Activated T-helper 1 cell treated with Interleukin-2 at 50 U/mL for 16 hours (primary cell): ENCODE data around the gene LCP1.
"Not testable (repeated sequence)": the region's sequence is repeated elsewhere in the genome, so short reads cannot be mapped to it uniquely, and the experiment has no call there.

ENCODE experiments used
- DNase-seq: peaks from one replicate; pipeline ENCODE4 v3.0.0-alpha.2; 2020; ENCODE audit warnings: low read depth

Gene LCP1

GRCh38 chr13:46182491-46182877, 507 bp upstream of the LCP1 start:
- DNase-seq = no peak

DNA sequence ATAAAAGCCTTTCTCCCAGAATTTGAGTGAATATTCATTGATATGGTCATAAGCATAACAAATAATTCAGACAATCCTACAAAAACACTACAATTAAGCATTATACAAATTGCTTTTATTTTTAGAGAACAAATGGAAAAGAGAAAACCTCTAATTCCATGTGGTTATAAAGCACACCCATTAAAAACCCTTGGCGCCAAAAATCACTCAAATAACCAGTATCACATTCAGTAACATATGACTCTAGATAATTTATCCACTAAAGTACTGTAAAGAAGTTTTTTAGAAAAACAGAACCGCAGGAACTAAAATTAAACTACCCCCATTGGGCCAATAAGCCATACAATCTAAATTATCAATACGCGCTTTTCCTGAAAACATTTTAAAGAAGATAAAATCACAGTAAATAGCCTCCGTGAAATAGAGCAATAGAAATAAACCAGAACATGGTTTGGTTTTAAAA, 569 bp downstream of the LCP1 start:
- no peak for DNase-seq

DNA sequence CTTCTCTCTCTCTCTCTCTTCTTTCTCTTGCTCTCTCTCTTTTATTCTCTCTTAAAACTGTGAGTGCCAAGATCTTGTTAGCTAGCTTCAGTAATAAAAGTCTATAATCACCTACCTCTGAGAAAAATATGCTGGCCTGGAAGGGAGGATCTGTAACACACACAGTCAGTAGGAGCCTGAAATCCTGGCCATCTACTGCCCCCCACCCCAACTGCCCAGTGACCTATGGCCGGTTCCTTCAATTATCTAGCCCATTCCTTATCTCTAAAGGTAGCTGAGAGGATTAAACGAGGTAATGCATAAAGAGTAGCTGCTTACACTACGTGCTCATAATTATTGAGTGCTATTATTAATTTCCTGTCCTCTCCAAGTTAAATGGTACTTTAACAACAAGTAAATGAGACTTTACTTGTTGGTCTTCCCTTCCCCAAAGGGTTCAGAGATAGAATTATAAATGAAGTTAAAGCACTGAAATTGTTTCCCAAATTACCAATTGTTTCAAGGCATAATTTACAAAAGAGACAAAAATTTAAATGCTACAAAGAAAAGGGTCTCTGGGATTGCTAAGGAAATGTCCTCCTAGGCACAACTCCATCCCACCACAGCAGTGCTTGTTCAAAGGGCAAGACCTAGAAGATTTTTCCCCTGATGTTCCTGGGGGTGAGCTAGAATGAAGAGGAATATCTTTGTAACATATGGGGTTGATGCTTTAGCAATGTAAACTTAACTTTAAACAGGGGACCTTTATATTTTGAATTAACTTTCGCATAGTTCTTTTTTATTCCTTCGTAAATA, 1.8 kb downstream of the LCP1 start:
- no peak for DNase-seq

DNA sequence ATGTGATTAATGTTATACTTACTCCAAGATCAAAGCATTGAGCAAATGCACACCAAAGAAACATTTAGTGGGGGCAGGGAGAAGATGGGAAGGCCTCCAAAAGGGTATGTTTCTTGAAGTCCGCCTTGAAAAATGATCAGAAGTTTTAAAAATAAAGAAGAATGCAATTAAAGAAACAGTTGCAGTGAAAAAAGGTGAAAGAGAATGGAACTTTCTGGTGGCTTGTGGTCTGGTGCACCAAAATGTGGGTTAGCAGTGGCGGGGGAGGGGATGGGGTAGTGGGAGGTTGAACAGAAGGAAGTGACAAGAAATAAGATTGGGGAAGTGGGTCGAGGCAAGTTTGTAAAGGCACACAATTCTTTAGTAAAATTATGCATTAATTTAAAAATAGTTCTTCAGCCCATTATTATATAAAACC, 2.5 kb downstream of the LCP1 start:
- DNase-seq = peak; percentile 54

DNA sequence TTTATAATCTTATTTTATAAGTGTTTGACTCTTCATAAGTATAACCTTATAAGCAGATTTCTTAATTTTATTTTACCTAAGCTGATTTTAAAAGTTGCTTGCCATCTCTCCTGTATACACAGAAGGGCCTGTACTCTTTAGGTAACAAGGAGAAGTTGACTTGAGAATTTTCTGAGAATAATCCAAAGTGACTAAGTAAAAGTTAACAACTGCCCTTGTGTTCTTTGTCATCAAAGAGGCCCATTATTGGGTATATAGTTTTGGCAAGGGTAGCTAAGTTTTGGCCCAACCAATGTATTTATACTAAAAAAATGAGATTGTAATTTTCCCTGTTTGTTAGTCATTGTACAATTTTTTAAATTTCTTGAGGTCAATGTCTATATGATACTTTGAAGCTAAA, 3.2 kb downstream of the LCP1 start:
- no peak for DNase-seq

DNA sequence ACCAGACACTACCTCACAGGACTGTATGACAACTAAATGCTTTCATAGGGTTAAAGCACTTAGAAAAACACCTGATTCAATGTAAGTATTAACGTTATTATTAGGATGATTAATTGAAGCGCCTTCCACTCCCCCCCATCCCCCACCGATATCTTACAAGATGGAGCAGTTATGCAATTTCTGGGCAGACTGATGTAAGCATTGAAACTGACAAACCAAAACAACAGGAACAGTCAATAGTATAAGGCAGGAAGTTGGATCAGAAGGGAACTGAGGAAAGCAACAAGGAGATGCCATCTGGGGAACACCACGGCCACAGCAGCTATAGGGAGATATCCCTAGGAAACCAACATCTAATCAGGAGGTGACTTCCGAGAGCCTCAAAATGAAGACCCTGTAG, 3.8 kb downstream of the LCP1 start:
- DNase-seq = no peak

- no peak for DNase-seq
Observed at GRCh38 chr13:46176756-46177155, 5.2 kb downstream of the LCP1 start.

DNA sequence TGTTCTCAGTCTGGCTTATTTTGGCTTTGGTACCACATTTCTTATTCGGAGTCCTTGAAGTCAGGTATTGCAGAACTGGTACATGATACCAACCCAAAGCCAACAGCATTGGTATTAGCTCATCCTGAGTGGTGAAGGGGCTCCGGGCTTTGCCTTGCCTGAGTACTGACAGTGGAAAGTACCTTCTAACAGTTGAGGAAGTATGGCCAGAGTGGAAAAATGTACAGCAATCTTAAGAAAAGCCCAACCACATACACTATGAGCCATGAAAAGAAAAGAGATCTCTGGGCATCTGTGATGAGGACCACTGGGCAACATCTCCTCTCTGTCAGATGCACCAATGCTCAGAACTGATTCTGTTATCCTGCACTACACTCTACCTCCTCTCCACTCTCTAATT, 8.3 kb downstream of the LCP1 start:
- DNase-seq = no peak

- peak; percentile 53 for DNase-seq
Observed at GRCh38 chr13:46172531-46172991, 9.4 kb downstream of the LCP1 start.

GRCh38 chr13:46171739-46172138, 10.2 kb downstream of the LCP1 start:
- no peak for DNase-seq

DNA sequence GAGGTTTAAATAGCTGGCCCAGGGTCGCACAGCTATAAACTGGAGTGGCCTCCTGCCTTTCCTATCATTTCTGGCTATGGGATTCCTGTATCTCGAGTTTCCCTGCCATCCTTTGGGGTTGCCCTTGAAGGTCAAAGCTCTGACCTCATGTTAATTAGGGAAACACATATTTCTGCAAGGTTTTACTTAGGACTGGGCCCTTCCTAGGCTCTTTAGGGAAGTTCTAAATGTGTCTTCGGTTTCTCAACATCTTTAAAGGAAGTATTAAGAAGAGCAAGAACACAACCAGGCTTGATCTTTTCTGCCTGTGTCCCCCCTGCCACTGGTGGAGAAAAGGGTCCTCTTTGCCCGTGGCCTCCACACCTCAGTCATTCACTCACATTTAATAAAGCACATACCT, 10.8 kb downstream of the LCP1 start:
- no peak for DNase-seq

DNA sequence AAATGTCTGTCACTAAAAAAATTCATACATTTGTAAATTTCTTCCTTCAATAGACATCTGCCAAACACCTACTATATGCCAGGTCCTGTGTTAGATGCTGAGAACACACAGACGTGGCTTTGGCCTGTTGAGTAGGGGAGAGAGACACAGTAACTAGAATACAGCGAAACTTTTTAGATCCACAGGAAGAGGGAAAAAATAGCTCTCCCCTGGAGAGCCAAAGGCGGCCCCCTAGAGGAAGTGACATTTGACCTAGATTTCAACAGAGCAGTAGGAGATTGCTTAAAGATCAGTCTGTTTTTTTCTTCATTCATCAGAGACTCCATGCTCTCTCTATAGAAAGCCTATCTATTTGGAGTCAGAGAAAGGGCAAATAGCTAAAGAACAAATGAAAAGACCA, 11.3 kb downstream of the LCP1 start:
- no peak for DNase-seq

DNA sequence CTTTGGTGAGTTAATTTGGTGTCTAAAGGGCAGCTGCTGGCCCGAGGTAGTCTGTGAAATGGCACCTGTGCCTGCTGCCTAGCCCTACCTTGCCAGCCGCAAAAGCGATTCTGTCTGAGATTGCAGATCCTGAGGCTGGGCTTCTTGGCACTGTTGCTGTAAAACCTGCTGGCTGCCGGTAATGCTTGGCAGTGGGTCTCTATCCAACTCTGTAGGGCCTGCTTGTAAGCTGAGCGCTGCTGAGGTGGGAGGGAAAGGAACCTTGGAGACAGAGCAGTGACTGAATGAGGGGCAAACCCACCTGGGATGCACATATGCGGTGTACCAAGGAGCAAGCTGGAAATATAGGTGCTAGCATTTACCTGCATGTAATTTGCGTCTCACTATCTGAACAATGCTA, 11.7 kb downstream of the LCP1 start:
- no peak for DNase-seq

DNA sequence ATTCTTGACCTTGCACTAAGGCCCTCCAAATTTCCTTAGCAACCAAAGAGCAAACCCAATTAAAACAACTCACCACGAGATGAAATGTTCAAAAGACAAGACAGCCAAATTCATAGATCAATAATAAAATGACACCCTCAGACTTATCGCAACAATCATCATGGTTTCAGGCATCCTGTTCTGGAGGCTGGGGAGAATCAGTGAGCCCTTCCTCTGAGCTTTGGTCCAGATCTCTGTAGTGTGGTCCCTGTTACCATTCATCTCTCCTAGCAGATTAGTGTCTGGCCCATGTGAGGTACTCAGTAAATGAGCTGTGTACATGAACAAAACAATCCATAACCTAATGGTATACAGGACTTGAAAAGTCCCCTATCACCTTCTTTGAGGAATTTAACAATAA, 12.2 kb downstream of the LCP1 start:
- no peak for DNase-seq

DNA sequence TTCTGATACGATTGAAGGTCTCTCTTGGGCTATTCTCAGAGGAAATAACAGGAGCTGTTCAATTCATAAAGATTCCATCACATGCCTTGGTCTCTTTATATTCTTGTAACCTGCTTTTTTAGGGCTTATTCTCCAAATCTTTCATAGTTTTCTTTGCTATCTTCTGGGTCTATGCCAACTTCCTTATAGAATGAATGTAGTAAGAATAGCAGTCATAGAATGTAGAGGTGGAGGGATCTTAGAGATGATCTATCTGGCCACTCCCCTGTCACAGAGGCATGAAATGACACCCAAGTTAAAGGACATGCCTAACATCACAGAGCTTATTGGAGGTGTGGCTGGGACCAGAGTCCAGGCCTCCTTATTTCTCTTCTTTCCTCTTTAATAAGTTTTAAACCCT, 13.2 kb downstream of the LCP1 start:
- DNase-seq = no peak

DNA sequence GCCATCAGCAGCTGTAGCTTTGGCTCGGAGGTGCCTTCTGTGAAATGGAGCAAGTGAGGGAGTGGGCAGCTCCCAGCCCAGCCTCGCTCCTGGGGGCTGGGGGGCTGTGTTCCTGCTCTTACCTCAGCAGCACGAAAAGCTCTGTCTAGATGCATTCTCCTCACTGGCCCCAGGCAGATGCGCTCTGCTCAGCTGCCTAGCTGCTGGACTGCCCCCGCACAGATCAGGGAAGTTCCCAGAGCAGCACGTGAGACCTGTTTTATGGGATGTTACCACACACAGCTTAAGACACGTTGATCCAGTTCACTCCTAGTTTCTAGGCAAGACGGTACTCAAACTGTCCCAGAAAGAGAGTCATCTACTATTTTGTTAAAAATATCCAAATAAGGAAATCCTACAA, 13.6 kb downstream of the LCP1 start:
- DNase-seq = no peak

- DNase-seq = no peak
Observed at GRCh38 chr13:46166947-46167610, 14.9 kb downstream of the LCP1 start.

GRCh38 chr13:46166224-46166584, 15.8 kb downstream of the LCP1 start:
- no peak for DNase-seq

GRCh38 chr13:46165485-46166223, 16.3 kb downstream of the LCP1 start:
- DNase-seq = no peak

DNA sequence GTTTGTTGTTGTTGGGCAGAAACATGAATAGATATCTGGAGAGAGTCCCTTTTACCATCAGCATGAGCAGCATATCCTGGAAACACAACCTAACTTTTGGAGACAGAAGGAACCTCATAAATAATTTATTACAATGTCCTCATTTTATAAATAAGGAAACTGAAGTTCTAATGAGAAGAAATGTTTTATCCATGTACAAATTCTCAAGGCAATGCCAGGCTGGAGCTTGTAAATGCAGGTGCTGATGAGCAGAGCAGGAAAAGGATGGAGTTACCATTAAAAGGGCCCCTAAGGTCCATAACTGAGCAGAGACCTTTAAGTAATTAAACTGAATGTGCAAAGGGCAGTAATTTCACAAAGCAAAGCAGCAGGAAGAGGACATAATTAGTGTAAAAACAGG, 17.3 kb downstream of the LCP1 start:
- DNase-seq = no peak

DNA sequence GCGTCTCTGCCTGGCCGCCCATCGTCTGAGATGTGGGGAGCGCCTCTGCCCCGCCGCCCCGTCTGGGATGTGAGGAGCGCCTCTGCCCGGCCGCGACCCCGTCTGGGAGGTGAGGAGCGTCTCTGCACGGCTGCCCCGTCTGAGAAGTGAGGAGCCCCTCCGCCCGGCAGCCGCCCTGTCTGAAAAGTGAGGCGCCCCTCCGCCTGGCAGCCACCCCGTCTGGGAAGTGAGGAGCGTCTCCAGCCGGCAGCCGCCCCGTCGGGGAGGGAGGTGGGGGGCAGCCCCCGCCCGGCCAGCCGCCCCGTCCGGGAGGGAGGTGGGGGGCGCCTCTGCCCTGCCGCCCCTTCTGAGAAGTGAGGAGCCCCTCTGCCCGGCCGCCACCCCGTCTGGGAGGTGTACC, 19.2 kb downstream of the LCP1 start:
- DNase-seq = not testable (repeated sequence)

- DNase-seq = no peak
Observed at GRCh38 chr13:46160471-46161066, 21.4 kb downstream of the LCP1 start.

- DNase-seq = no peak
Observed at GRCh38 chr13:46160065-46160464, 21.9 kb downstream of the LCP1 start.
